Breast epithelium (tissue), 4 donors: ENCODE measurements around the gene QPCT. TPM values are rescaled to one million over a fixed set of nuclear protein-coding genes. Genes with fewer than 3 reads are reported as not detected.

Experiments
- DNase-seq, 2 donors: peaks; one replicate each; pipeline ENCODE4 v3.0.0-alpha.2; 2019; ENCODE audit warnings: low spot score in 2 of 2
- H3K27ac ChIP-seq, 2 donors: fragments of 200-600 bp; sonication (generic) in 1 of 2; one replicate each; pipeline ENCODE4 v1.5.1; 2016 to 2019; ENCODE audit warnings: mild to moderate bottlenecking in 1 of 2
- H3K27me3 ChIP-seq, 2 donors: fragments of 200-600 bp; sonication (generic) in 1 of 2; one replicate each; pipeline versions ENCODE4 v1.5.1 to v1.6.0; 2017 to 2019; ENCODE audit warnings: control low read depth in 1 of 2, mild to moderate bottlenecking in 1 of 2
- H3K36me3 ChIP-seq: fragments of 200-600 bp; one replicate; pipeline ENCODE4 v1.5.1; 2019
- H3K4me1 ChIP-seq, 2 donors: fragments of 200-600 bp; sonication (generic); one replicate each; pipeline ENCODE4 v1.5.1; 2016 to 2019; ENCODE audit warnings: control low read depth in 1 of 2
- H3K4me3 ChIP-seq, 3 donors: fragments of 200-600 bp; sonication (generic); 1 replicate in 2 of 3; 2 replicates in 1 of 3; pipeline ENCODE4 v1.5.1; 2016 to 2019; ENCODE audit warnings: mild to moderate bottlenecking in 3 of 3, moderate library complexity in 2 of 3
- H3K9me3 ChIP-seq, 2 donors: fragments of 200-600 bp; sonication (generic) in 1 of 2; one replicate each; pipeline ENCODE4 v1.5.1; 2016 to 2019; ENCODE audit warnings: control low read depth in 1 of 2
- POLR2A ChIP-seq: fragments of 450-650 bp; IDR thresholded peaks from one replicate; pipeline ENCODE4 v1.6.1; 2016; ENCODE audit warnings: antibody characterized with exemption, mild to moderate bottlenecking, moderate library complexity
- POLR2AphosphoS5 ChIP-seq, 3 donors: sonication (generic); formaldehyde crosslinking; IDR thresholded peaks; one replicate each; pipeline ENCODE4 v1.6.1; 2017; ENCODE audit warnings: antibody characterized with exemption in 3 of 3
- intact Hi-C: fragments of 100-400 bp; cut with DNase I; formaldehyde crosslinking; loops from one replicate; pipeline ENCODE4 v1.15.1; 2023; ENCODE audit warnings: low total_unique reads
- total RNA-seq, 3 donors: library from RNA; depleted of rRNA; stranded (reverse); fragments of >200 nt; gene quantifications; one replicate each; pipeline ENCODE4 v1.1.0, GENCODE V29; 2016
- TF ChIP-seq, protein P1 (sequence below), 3 donors: fragments of 450-650 bp; IDR thresholded peaks; one replicate each; pipeline ENCODE4 v1.5.1; 2016 to 2017; ENCODE audit warnings: antibody characterized with exemption in 3 of 3, mild to moderate bottlenecking in 3 of 3, moderate library complexity in 3 of 3

Gene QPCT
- total RNA-seq, 3 donors from 2014 or later, result 3.7 to 12.5 (median 5.2) TPM

DNA sequence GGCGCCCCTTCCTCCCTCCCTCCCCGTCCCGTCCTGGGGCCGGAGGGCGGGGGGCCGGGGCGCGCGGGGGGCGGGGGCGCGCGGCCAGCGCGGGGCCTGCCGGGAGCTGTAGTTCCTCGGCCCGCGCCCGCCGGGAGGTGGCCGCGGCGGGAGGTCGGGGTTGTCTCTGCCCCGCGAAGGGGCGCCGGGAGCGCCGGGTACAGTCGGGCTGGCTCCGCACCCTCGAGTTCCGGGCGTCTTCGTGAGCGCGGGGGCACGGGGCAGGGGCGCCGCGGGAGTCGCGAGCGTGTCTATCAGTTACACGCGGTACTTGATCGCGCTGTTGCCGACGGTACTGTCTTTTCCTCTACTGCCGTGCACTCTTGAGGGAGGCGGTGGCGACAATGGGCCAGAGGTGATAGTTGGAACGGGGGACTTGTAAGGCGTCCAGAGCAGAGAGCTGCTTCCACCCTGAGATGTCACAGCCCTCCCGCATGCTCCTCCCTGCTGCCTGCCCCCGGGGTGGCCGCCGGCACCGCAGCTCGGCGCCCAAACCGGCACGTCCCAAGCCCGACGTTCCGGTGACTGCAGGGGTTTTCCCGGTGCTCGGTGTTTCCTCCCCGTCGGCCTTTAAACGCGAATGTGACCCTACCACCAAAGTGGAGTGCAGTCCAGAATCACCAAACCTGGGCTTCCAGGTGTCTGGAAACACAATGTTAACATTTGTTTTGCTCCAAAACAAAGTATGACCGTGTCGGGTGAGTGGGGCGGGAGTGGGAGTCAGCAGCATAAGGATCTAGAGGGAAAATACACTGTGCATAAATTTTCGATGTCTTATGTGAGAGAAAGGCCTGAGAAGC, 19.4 kb upstream of the QPCT start, which contains the start of gene PRKD3:
PRKD3 (minus strand) TSS at position 48 of the 839 bp plus-strand sequence. CDS start 8,309 bp downstream, outside the sequence.
- peak within 1 kb of the TSS; percentile 89 to 91 for H3K27ac ChIP-seq
- no peaks in the 10 kb centered on the region for H3K36me3 ChIP-seq
- TF ChIP-seq POLR2A, result peak; percentile 19
- TF ChIP-seq POLR2AphosphoS5 (IDR thresholded peaks at IDR 0.05), result peak in 2 of 3 donors; percentile 14 to 35
- TF ChIP-seq, protein P1, sequence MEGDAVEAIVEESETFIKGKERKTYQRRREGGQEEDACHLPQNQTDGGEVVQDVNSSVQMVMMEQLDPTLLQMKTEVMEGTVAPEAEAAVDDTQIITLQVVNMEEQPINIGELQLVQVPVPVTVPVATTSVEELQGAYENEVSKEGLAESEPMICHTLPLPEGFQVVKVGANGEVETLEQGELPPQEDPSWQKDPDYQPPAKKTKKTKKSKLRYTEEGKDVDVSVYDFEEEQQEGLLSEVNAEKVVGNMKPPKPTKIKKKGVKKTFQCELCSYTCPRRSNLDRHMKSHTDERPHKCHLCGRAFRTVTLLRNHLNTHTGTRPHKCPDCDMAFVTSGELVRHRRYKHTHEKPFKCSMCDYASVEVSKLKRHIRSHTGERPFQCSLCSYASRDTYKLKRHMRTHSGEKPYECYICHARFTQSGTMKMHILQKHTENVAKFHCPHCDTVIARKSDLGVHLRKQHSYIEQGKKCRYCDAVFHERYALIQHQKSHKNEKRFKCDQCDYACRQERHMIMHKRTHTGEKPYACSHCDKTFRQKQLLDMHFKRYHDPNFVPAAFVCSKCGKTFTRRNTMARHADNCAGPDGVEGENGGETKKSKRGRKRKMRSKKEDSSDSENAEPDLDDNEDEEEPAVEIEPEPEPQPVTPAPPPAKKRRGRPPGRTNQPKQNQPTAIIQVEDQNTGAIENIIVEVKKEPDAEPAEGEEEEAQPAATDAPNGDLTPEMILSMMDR (IDR thresholded peaks at IDR 0.05), result peak in 1 of 3 donors; percentile 9
- H3K4me3 ChIP-seq, result peak within 1 kb of the TSS; percentile 77 to 94 (median 93)
- H3K27me3 ChIP-seq, result no peaks in the 10 kb centered on the region
- DNase-seq, result peak in 1 of 2 donors; percentile 64
- no peaks in the 10 kb centered on the region for H3K9me3 ChIP-seq
- intact Hi-C loops, result loop anchor here (2.0 kb wide), 1 partner anchor 78 kb away; no protein-coding TSS in a partner anchor
- no peaks in the 10 kb centered on the region for H3K4me1 ChIP-seq

DNA sequence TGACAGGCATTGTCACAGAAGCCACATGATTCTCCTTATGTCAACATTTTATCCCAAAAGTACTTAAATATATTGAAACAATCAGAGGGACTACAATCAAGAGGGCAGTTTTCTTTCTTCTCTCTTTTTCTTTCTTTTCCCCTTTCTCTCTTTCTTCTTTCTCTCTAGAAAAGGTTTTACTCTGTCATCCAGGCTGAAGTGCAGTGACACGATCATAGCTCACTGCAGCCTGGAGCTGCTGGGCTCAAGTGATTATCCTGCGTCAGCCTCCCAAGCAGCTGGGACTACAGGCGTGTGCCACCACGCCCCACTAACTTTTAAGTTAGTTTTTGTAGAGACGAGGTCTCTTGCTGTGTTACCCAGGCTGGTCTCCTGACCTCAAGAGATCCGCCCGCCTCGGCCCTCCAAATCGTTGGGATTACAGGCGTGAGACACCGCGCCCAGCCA, 18.8 kb upstream of the QPCT start:
- H3K27ac ChIP-seq, result peak overlapping the region; percentile 89 to 91
- no peaks in the 10 kb centered on the region for H3K36me3 ChIP-seq
- no peaks in the 10 kb centered on the region for H3K4me1 ChIP-seq
- DNase-seq, result no peak
- no peaks in the 10 kb centered on the region for H3K27me3 ChIP-seq
- no peak for TF ChIP-seq POLR2A
- TF ChIP-seq, protein P1 (IDR thresholded peaks at IDR 0.05), result no peak
- no peak for TF ChIP-seq POLR2AphosphoS5 (IDR thresholded peaks at IDR 0.05)
- intact Hi-C loops, result loop anchor here (2.0 kb wide), 1 partner anchor 77 kb away; no protein-coding TSS in a partner anchor
- no peaks in the 10 kb centered on the region for H3K9me3 ChIP-seq
- peak overlapping the region; percentile 77 to 94 (median 93) for H3K4me3 ChIP-seq

DNA sequence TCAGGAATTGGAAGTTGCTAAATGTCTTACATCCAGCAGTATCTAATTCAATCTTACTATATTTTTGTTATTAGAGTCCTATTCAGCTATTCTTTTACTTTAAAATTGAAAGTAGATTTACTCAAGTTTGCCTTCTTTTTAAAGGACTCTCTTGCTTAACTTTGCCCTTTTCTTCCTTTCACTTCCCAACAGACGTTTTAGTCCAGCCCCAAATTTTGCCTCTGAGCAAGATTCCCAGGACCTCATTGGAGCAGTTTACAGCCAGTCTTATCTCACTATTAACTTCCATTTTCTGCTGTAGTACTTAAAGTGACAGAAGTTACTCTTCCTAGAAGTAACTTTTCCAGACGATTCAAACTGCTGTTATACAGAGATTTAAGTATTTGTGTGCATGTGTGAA, 18.1 kb upstream of the QPCT start:
- H3K4me3 ChIP-seq, result peak overlapping the region; percentile 77 to 94 (median 93)
- intact Hi-C loops, result no loop called here
- no peaks in the 10 kb centered on the region for H3K27me3 ChIP-seq
- no peak for DNase-seq
- H3K36me3 ChIP-seq, result no peaks in the 10 kb centered on the region
- no peaks in the 10 kb centered on the region for H3K9me3 ChIP-seq
- peak overlapping the region; percentile 20 to 91 for H3K27ac ChIP-seq
- no peaks in the 10 kb centered on the region for H3K4me1 ChIP-seq
- TF ChIP-seq, protein P1 (IDR thresholded peaks at IDR 0.05), result no peak
- TF ChIP-seq POLR2A (no peak), POLR2AphosphoS5 (IDR thresholded peaks at IDR 0.05) (no peak)

DNA sequence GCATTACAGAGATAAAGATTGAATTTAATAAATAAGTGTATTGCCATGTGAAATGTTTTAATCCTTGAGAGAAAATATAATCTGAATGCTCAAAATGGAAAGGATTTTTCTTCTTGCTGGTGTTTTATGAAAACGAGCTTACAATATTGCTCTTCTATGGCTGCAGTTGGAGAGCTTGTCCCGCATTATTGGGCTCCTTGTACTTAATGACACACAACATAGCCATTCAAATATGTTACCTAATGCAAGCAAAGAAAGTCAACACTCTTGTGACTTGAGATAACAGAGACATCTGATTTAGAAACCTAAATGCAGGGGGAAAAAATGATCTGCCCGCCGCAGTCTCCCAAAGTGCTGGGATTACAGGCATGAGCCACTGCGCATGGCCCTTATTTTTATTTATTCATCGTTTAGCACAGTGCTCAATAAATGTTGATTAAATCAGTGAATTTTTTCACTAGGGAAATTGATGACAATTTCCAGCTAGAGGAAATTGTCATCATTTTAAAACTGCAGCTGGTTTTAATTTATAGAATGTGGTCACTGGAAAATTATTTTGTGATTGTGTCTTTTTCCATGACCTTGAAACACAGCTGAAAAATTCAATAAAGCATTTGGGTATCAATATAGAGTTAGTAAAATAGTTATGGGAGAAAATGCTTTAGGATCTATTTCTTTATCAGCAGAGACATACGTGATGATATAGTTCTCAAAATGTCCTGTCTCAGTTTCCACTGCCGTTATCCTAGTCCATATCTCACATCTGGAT, 17.4 kb upstream of the QPCT start:
- Histone ChIP-seq H3K27me3 (no peaks in the 10 kb centered on the region), H3K4me3 (peak overlapping the region; percentile 11 to 94 (median 93)), H3K9me3 (no peaks in the 10 kb centered on the region), H3K27ac (peak overlapping the region; percentile 20 to 91), H3K36me3 (no peaks in the 10 kb centered on the region), H3K4me1 (no peaks in the 10 kb centered on the region)
- DNase-seq, result no peak
- TF ChIP-seq POLR2A (no peak), POLR2AphosphoS5 (IDR thresholded peaks at IDR 0.05) (no peak)
- TF ChIP-seq, protein P1 (IDR thresholded peaks at IDR 0.05), result no peak
- intact Hi-C loops, result no loop called here
